Effector memory CD4-positive, alpha-beta T cell (primary cell): ENCODE results near the gene MDM2.

Experiments used
- DNase-seq, 3 donors: peaks; one replicate each; pipeline ENCODE4 v3.0.0-alpha.2; 2020
- H3K27ac ChIP-seq: 2 replicates; pipeline ENCODE4 v1.7.0; 2013; ENCODE audit warnings: mild to moderate bottlenecking, low read length, moderate library complexity; ENCODE audit not compliant: insufficient read depth, poor library complexity, severe bottlenecking
- H3K27me3 ChIP-seq: replicated peaks from 2 replicates; pipeline ENCODE4 v1.7.0; 2013; ENCODE audit warnings: mild to moderate bottlenecking, low read length; ENCODE audit not compliant: insufficient read depth, control insufficient read depth, poor library complexity, severe bottlenecking
- H3K36me3 ChIP-seq: 2 replicates; pipeline ENCODE4 v1.7.0; 2013; ENCODE audit warnings: mild to moderate bottlenecking, low read length, moderate library complexity; ENCODE audit not compliant: control insufficient read depth, insufficient read depth
- H3K4me1 ChIP-seq: 2 replicates; pipeline ENCODE4 v1.7.0; 2013; ENCODE audit warnings: low read length, mild to moderate bottlenecking; ENCODE audit not compliant: control insufficient read depth, insufficient read depth, poor library complexity, severe bottlenecking
- H3K4me3 ChIP-seq: 2 replicates; pipeline ENCODE4 v1.7.0; 2013; ENCODE audit warnings: low read length, low read depth, mild to moderate bottlenecking; ENCODE audit not compliant: insufficient read depth, poor library complexity, severe bottlenecking
- H3K9me3 ChIP-seq: 2 replicates; pipeline ENCODE4 v1.7.0; 2013; ENCODE audit warnings: mild to moderate bottlenecking, low read length, moderate library complexity; ENCODE audit not compliant: control insufficient read depth

Gene MDM2

DNA sequence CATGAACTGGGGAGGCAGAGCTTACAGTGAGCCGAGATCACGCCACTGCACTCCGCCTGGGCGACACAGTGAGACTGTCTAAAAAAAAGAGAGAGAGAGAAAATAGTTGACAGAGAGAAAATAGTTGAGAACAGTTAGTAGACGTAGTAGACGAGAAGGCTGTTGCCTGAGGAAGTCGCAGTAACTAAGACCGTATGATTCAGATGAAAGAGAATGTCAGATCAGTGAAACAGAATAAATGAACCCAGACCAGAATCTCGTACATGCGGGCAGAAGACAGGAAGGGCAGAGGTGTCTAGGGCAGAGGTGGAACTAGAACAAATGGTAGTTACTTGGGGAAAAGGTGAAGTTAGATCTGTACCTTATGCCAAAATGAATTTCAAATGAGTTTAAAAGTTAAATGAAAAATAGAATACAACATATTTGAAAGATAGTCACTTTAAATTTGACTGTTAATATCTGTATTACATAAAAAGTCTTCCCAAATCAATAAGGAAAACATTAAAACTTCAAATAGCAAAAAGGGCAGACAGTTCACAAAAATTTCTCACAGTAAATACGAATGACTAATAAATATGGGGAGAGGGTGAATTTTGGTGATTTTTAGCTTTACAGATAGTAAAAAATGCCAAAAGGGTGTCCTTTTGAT lies 17.7 kb downstream of the MDM2 start:
- H3K4me1 ChIP-seq, result no peaks in the 10 kb centered on the region
- H3K4me3 ChIP-seq, result no peak overlapping the region
- H3K27ac ChIP-seq, result no peak overlapping the region
- DNase-seq, result no peak
- no peaks in the 10 kb centered on the region for H3K27me3 ChIP-seq
- H3K9me3 ChIP-seq, result no peaks in the 10 kb centered on the region
- peaks cover 41% of the 10 kb centered on the region for H3K36me3 ChIP-seq

DNA sequence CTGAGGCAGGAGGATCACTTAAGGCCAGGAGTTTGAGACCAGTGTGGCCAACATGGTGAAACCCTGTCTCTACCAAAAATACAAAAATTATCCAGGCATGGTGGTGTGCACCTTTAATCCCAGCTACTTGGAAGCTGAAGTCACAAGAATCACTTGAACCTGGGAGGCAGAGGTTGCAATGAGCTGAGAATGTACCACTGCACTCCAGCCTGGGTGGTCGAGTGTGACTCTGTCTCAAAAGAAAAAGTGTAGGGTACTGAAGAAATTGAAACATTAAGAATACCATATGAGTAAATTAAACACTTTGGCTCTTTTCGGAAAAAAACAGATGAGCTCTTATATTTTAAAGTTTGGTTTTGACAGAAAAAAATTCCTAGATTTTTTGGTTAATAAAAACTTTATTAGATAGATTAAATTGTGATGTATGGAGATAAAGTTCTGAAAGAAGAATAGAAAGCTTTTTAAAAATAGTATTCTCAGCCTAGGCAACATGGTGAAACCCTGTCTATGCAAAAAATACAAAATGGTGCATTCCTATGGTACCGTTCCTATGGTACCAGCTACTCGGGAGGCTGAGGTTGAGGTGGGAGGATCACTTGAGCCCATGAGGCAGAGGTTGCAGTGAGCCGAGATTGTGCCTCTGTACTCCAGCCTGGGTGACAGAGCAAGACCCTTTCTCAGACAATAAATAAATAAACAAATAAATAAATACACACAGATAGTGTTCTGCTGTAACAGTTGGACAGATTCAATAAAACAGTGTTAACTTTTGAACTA lies 20.1 kb downstream of the MDM2 start:
- no peak for DNase-seq
- no peaks in the 10 kb centered on the region for H3K4me1 ChIP-seq
- no peaks in the 10 kb centered on the region for H3K9me3 ChIP-seq
- no peak overlapping the region for H3K4me3 ChIP-seq
- no peaks in the 10 kb centered on the region for H3K27me3 ChIP-seq
- H3K36me3 ChIP-seq, result peaks cover 53% of the 10 kb centered on the region
- no peak overlapping the region for H3K27ac ChIP-seq

DNA sequence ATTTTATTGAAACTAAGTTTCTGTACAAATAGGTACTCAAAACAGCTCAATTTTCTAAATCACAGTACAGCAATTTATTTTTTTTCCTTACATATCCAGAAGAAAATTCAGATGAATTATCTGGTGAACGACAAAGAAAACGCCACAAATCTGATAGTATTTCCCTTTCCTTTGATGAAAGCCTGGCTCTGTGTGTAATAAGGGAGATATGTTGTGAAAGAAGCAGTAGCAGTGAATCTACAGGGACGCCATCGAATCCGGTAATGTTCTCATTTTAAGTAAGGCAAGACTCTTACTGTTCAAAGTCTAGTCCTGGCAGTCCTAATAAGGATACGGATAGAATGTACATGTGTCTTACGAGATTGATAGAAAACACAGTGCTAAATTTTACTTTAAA lies 20.7 kb downstream of the MDM2 start:
- DNase-seq, result no peak
- H3K36me3 ChIP-seq, result peaks cover 47% of the 10 kb centered on the region
- H3K4me3 ChIP-seq, result no peak overlapping the region
- H3K27me3 ChIP-seq, result no peaks in the 10 kb centered on the region
- H3K9me3 ChIP-seq, result no peaks in the 10 kb centered on the region
- no peak overlapping the region for H3K27ac ChIP-seq
- H3K4me1 ChIP-seq, result no peaks in the 10 kb centered on the region

DNA sequence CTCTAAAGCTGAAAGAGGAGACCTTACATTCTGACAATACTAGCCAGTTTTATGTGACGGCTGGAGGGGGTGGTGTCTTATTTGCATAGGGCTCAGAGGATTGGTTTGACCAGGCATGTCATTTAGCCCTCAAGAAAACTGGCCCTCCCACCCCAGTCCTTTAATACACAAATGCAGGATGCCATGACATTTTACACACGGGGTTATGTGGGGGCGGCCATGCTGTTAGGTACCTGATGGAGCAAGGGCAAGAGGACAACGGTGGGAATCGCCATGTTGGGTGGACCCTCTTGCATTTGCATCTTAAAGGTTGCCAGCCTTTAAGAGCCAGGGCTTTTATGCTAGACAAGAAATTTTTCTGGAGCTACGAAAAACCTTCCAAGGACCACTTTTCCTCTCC lies 23.3 kb downstream of the MDM2 start:
- Histone ChIP-seq H3K27me3 (no peaks in the 10 kb centered on the region), H3K27ac (no peak overlapping the region), H3K9me3 (no peaks in the 10 kb centered on the region), H3K4me1 (no peaks in the 10 kb centered on the region), H3K4me3 (no peak overlapping the region), H3K36me3 (peaks cover 45% of the 10 kb centered on the region)
- DNase-seq, result no peak

DNA sequence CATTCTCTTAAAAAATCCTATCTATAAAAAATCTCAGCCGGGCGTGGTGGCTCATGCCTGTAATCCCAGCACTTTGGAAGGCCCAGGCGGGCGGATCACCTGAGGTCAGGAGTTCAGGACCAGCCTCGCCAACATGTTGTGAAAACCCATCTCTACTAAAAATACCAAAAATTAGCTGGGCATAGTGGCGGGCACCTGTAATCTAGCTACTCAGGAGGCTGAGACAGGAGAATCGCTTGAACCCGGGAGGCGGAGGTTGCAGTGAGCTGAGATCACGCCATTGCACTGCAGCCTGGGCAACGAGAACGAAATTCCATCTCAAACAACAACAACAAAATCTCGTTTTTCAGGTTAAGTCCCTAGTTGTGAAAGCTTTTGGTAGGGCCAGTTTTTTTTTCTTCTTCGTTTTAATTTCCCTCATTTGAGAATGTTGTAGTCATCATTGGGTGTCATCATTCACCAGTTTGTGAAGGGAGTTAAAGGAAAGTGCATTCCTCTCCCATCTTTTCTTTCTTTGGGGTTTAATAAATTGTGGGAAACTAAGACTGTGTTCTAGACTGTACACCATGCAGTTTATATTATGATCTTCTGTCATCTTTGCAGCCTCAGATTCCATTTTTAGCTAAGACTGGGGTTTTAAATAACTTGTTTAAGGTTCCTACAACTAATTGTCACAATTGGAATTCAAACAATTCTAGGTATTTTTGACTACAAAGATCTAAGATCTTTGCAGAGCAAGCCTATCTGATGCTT lies 23.9 kb downstream of the MDM2 start:
- Histone ChIP-seq H3K4me1 (no peaks in the 10 kb centered on the region), H3K9me3 (no peaks in the 10 kb centered on the region), H3K27ac (no peak overlapping the region), H3K4me3 (no peak overlapping the region), H3K27me3 (no peaks in the 10 kb centered on the region), H3K36me3 (peaks cover 43% of the 10 kb centered on the region)
- no peak for DNase-seq

- no peak overlapping the region for H3K27ac ChIP-seq
- no peak overlapping the region for H3K4me3 ChIP-seq
- H3K36me3 ChIP-seq, result peaks cover 38% of the 10 kb centered on the region
- H3K4me1 ChIP-seq, result no peaks in the 10 kb centered on the region
- DNase-seq, result no peak
- H3K27me3 ChIP-seq, result no peaks in the 10 kb centered on the region
- no peaks in the 10 kb centered on the region for H3K9me3 ChIP-seq
Measured at GRCh38 chr12:68832504-68832867, 24.5 kb downstream of the MDM2 start.

GRCh38 chr12:68833508-68833907 lies 25.5 kb downstream of the MDM2 start:
- Histone ChIP-seq H3K27ac (no peak overlapping the region), H3K9me3 (no peaks in the 10 kb centered on the region), H3K27me3 (no peaks in the 10 kb centered on the region), H3K4me3 (no peak overlapping the region), H3K36me3 (peaks cover 44% of the 10 kb centered on the region), H3K4me1 (no peaks in the 10 kb centered on the region)
- DNase-seq, result no peak

- DNase-seq, result no peak
- H3K27me3 ChIP-seq, result no peaks in the 10 kb centered on the region
- no peak overlapping the region for H3K4me3 ChIP-seq
- no peaks in the 10 kb centered on the region for H3K4me1 ChIP-seq
- no peaks in the 10 kb centered on the region for H3K9me3 ChIP-seq
- H3K36me3 ChIP-seq, result peaks cover 50% of the 10 kb centered on the region
- no peak overlapping the region for H3K27ac ChIP-seq
Measured at GRCh38 chr12:68835333-68835908, 27.4 kb downstream of the MDM2 start.

GRCh38 chr12:68837215-68837614 lies 29.2 kb downstream of the MDM2 start:
- no peaks in the 10 kb centered on the region for H3K9me3 ChIP-seq
- peaks cover 41% of the 10 kb centered on the region for H3K36me3 ChIP-seq
- H3K27me3 ChIP-seq, result no peaks in the 10 kb centered on the region
- H3K4me1 ChIP-seq, result no peaks in the 10 kb centered on the region
- no peak for DNase-seq
- H3K4me3 ChIP-seq, result no peak overlapping the region
- H3K27ac ChIP-seq, result no peak overlapping the region
